Measurements from ENCODE around the gene YPEL3.

YPEL3 gene

GRCh38 chr16:30068750-30069610 lies 27.0 kb downstream of the YPEL3 start:
- no peak for DNase-seq (ENCODE audit: low spot score)

GRCh38 chr16:30068333-30068732 lies 27.7 kb downstream of the YPEL3 start:
- DNase-seq (ENCODE audit: low spot score), result no peak

GRCh38 chr16:30067584-30067916 lies 28.5 kb downstream of the YPEL3 start:
- no peak for DNase-seq (ENCODE audit: low spot score)

GRCh38 chr16:30066761-30067583 lies 29.0 kb downstream of the YPEL3 start:
- DNase-seq (ENCODE audit: low spot score), result no peak

- DNase-seq (ENCODE audit: low spot score), result no peak
Observed at GRCh38 chr16:30065943-30066760, 29.9 kb downstream of the YPEL3 start.

- DNase-seq (ENCODE audit: low spot score), result peak; percentile 86
Observed at GRCh38 chr16:30065102-30065942, 30.7 kb downstream of the YPEL3 start, which contains the start of gene ALDOA. TSS of gene ALDOA (plus strand) at chr16:30065760. CDS start at chr16:30066898, 1,138 bp downstream.

GRCh38 chr16:30064729-30065101 lies 31.3 kb downstream of the YPEL3 start:
- no peak for DNase-seq (ENCODE audit: low spot score)

GRCh38 chr16:30063893-30064728 lies 31.9 kb downstream of the YPEL3 start:
- DNase-seq (ENCODE audit: low spot score), result peak; percentile 61

GRCh38 chr16:30063278-30063892 lies 32.6 kb downstream of the YPEL3 start:
- no peak for DNase-seq (ENCODE audit: low spot score)

- no peak for DNase-seq (ENCODE audit: low spot score)
Observed at GRCh38 chr16:30060836-30061554, 35.0 kb downstream of the YPEL3 start.

GRCh38 chr16:30060346-30060745 lies 35.7 kb downstream of the YPEL3 start:
- no peak for DNase-seq (ENCODE audit: low spot score)

- peak; percentile 75 for DNase-seq (ENCODE audit: low spot score)
Observed at GRCh38 chr16:30054959-30055553, 41.0 kb downstream of the YPEL3 start.

GRCh38 chr16:30054451-30054850 lies 41.6 kb downstream of the YPEL3 start:
- DNase-seq (ENCODE audit: low spot score), result no peak

GRCh38 chr16:30053376-30054015 lies 42.5 kb downstream of the YPEL3 start:
- no peak for DNase-seq (ENCODE audit: low spot score)

GRCh38 chr16:30052671-30053372 lies 43.2 kb downstream of the YPEL3 start:
- peak; percentile 84 for DNase-seq (ENCODE audit: low spot score)

- DNase-seq (ENCODE audit: low spot score), result no peak
Observed at GRCh38 chr16:30051518-30051917, 44.5 kb downstream of the YPEL3 start.

GRCh38 chr16:30049871-30050270 lies 46.1 kb downstream of the YPEL3 start:
- DNase-seq (ENCODE audit: low spot score), result no peak

- no peak for DNase-seq (ENCODE audit: low spot score)
Observed at GRCh38 chr16:30046588-30046987, 49.4 kb downstream of the YPEL3 start.
